Stimulated activated CD4-positive, alpha-beta T cell treated with anti-CD3 and anti-CD28 coated beads, Interleukin-1b, Interleukin-23, amount 100 ng/mL, for 24 hours (primary cell): ENCODE measurements around the gene CLEC14A.

Experiments
- DNase-seq, 4 experiments: peaks; one replicate each; pipeline ENCODE4 v3.0.0-alpha.2; 2020; ENCODE audit warnings: low read depth in 4 of 4, low spot score in 1 of 4

CLEC14A gene

GRCh38 chr14:38205949-38206665 lies 49.8 kb downstream of the CLEC14A start:
- no peak for DNase-seq

- no peak for DNase-seq
Measured at GRCh38 chr14:38205119-38205813, 50.6 kb downstream of the CLEC14A start.

GRCh38 chr14:38204719-38205115 lies 51.2 kb downstream of the CLEC14A start:
- DNase-seq = no peak
